Activated CD8-positive, alpha-beta memory T cell treated with anti-CD3 and anti-CD28 coated beads for 36 hours (primary cell): ENCODE data around the gene KRTAP25-1. TPM values are rescaled to one million over a fixed set of nuclear protein-coding genes. Genes with fewer than 3 reads are reported as not detected.

ENCODE experiments used
- CTCF ChIA-PET: fragments of 350-600 bp; sonication (Branson Sonifier 250); formaldehyde crosslinking; loops from one replicate; lab custom pipeline; 2021; ENCODE audit warnings: antibody characterized with exemption; lab: Charles Lee
- POLR2A ChIA-PET: fragments of 350-600 bp; sonication (Branson Sonifier 250); formaldehyde crosslinking; loops from one replicate; lab custom pipeline; 2021; ENCODE audit warnings: antibody characterized with exemption; lab: Charles Lee
- total RNA-seq, 2 experiments: library from RNA; stranded (reverse); gene quantifications; one replicate each; pipeline ENCODE4 v1.2.3, GENCODE V29; 2021

KRTAP25-1 gene, protein sequence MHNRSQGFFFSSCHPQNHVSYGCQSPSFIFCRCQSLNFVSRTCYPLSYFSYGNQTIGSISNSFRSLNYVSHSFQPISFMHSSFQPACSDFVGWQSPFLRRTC
- total RNA-seq: not detected

DNA sequence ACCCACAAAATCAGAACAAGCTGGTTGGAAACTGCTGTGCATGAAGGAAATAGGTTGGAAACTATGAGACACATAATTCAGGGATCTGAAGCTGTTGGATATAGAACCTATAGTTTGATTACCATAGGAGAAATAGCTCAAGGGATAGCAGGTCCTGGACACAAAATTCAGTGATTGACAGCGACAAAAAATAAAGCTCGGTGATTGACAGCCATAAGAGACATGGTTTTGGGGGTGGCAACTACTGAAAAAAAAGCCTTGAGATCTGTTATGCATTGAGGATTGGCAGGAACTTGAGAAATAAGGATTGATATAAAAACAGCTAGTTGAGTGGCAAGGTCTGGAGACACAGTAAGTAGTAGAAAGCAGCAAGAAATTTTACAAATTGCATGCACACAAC is at the start of gene KRTAP25-1:
TSS of gene KRTAP25-1 (minus strand) at position 300 of the 400 bp plus-strand sequence. CDS start at position 276, 24 bp downstream.
- ChIA-PET POLR2A (no interaction called here), CTCF (no interaction called here)

DNA sequence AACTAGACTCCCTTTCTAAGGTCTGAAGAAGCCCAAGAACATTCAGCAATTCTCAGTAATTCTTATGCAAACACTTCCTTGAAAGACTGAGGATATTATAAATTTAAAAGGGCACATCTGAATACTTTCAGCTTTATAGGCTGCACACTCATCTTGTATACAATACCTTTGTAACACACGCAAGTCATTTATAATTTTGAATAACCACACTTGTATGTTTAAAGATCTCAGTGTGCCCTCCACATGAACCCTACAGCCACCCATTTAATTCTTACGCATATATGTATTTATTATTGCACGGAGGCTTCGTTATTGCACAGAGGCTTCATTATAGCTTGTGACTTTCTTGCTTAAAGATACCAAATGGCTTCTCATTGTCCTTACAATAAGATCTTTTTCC is 49.4 kb upstream of the KRTAP25-1 start:
- ChIA-PET POLR2A (no interaction called here), CTCF (no interaction called here)

DNA sequence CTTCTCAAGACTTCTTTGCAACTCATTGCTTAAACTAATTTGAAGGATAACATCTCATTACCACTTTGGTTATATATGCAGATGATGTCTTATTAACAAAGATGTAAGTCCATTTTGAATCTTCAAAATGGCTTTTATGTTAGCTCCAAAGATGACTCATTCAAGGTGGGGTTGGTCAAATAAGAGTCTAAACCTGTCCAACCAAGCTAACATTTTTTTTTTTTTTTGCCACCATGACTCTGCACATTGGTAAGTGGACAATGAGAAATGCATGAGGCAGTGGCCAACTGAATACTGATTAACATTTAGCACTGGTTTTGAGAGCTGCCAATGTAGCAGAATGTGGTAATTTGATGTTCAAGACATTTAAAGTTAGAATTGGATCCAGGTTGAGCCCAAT is 48.5 kb upstream of the KRTAP25-1 start:
- CTCF ChIA-PET: no interaction called here
- POLR2A ChIA-PET: interaction anchor here (0.6 kb wide), 1 partner anchor 105 kb away, joined by 3 read pairs; no protein-coding TSS in a partner anchor

DNA sequence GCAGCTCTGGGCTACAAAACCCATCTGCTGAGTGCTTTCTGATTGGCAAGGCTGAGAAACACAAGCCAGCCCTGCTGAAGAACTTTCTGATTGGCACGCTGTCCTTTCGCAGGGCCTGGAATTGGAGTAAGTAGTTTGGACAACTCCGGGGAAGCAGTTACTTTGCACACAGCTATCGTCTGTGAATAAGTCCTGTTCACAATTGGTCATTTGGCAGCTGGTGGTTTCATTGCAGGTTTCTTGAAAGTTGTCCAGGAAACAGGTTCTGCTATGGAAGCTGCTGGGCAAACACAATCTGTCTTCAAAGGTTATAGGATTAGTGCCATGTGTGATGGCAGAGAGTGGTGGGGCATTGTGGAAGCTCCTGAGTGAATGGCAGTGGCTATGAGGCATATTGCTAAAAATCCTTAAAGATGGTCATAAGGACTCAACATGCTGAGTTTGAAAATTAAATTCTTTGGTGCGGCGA is 48.0 kb upstream of the KRTAP25-1 start, which contains the start of gene KRTAP27-1:
TSS of gene KRTAP27-1 (minus strand) at position 419 of the 469 bp plus-strand sequence. CDS start at position 393, 26 bp downstream.
- ChIA-PET CTCF (no interaction called here), POLR2A (interaction anchor here (0.6 kb wide), 1 partner anchor 106 kb away, joined by 3 read pairs; no protein-coding TSS in a partner anchor)

DNA sequence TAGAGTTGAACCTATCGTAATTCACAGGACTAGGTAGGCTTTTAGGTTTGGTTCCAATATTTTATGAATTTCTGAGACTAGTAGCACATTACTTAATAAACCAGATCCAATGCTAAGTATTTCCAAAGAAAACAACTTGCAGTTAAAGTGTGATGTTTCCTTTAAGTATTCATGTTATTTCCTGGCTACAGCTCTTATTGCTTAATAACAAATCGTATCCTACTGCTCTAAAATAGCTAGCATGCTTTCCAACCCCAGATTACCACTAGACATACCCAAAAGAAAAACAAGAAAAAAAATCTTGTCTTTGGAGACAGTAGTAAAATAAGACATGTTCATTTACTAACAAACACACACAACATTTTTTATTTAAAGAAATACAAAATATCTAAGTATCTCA is 47.3 kb upstream of the KRTAP25-1 start:
- POLR2A ChIA-PET: no interaction called here
- CTCF ChIA-PET: no interaction called here

DNA sequence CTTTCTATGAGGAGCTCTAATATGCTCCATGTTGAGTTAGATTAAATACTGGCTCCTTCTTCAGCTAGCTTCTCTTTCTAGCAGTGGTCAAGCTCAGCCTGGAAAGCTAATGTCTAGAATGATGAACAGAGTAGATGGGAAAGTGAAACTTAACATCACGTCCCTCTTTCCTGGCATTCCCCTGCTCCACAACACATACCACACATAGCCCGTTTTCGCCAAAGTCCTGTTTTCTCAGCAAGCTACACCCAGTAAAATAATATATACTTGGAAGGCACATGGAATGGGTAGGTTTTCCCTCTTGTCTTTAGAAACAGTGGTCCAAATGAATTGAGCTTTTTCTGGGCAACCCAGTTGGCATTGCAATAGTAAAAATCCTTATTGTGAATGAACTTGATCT is 44.4 kb upstream of the KRTAP25-1 start:
- ChIA-PET CTCF (no interaction called here), POLR2A (no interaction called here)

DNA sequence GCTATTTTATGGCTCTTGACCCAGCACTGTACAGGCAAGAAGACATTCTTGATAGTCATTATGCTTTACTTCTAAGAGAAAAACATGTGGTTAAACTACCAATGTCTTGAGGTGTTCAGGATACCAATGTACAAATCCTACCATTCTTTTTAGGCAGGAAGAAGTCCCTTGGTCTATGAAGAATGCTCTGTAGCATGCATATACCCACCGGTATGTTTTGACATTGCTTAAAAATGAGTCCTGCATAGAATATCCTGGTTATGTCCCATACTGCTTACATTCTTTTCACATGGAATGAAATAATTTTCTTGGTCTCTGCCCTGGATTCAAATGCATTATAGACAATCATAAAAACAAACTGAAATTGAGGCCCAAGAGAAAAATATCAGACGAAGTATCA is 43.4 kb upstream of the KRTAP25-1 start:
- ChIA-PET CTCF (no interaction called here), POLR2A (no interaction called here)

DNA sequence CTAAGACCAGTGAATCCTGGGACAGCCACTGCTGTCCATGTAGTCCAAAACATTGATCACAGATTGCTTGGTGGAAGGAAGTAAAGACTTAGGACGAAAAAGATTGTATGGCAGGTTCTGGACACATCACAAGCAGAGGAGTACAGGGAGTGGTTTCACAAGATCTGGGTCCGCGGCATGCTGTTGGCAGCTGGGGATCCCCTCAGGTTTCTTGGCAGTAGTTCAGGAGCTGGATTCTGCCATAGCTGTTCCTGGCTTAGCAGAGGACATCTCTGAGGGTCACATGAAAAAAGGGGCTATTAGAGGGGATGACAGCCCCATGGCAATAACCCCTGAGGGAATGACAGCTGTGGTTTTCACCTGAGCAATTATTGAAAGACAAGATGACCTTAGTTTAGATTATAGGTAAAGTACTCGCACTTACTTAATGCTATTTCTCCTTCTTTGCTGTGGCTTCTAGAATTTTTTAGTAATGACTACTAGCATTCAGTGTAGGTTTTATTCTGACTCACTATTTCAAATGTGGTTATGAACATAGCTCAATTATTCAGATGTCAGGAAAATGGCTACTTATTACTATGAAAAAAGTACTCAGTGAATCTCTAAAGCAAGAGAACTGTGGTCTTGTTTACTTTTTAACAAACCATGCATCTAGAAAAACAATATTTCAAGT is 40.0 kb upstream of the KRTAP25-1 start:
- ChIA-PET POLR2A (no interaction called here), CTCF (no interaction called here)

DNA sequence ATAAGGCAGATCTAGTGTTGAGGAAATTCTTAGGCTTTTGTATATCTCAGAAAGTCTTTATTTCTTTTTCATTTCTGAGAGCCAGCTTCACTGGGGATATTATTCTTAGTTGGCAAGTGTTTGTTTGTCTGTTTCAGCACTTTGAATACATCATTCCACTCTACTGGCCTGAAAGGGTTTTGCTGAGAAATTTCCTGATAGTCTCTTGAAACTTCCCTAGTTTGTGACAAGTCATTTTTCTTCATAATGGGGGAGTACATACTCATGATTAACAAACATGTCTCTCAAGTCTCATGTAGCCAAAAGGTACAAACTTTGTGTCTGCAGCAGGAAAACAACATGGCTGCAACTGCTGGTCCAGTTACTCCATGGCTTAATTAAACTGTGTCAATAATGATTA is 37.1 kb upstream of the KRTAP25-1 start:
- ChIA-PET POLR2A (no interaction called here), CTCF (no interaction called here)

DNA sequence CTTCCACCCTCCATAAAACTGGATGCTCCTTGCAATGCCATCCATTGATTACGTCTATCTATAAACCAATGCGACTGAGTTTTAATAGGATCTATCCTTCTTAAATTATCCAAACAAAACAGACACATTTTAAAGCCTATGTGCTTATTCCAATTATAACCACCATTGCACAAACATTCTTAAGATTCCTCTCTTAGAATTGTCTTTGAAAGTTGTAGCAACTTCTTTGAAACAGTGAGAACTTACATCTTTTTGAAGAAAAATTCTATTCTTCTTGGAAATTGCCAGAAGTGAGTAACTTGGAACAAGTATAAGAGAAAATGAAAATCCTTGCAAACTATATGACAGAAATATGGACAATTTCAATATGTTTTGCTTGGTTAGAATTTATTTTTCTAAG is 30.9 kb upstream of the KRTAP25-1 start, which contains the start of gene KRTAP26-1:
TSS of gene KRTAP26-1 (minus strand) at position 101 of the 400 bp plus-strand sequence. CDS start 280 bp downstream, outside the sequence.
- ChIA-PET CTCF (no interaction called here), POLR2A (no interaction called here)

DNA sequence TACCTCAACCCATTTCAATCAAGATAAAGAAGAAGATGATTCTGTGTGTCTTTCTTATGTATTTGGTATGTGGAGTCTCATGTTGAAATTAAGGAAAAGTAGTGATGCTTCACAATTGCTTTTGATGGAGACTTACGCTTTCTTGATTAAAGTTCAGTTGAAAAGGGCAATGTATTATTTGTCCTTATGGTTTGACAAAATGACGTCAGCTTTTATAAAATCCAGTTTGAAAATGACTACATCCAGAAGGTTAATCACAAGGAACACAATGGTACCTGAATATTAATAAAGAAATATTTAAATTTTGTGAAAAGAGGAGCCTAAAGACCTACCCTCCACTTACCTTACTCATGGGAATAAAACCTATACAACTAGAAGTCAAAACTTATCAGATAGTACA is 26.4 kb upstream of the KRTAP25-1 start:
- POLR2A ChIA-PET: no interaction called here
- CTCF ChIA-PET: no interaction called here

DNA sequence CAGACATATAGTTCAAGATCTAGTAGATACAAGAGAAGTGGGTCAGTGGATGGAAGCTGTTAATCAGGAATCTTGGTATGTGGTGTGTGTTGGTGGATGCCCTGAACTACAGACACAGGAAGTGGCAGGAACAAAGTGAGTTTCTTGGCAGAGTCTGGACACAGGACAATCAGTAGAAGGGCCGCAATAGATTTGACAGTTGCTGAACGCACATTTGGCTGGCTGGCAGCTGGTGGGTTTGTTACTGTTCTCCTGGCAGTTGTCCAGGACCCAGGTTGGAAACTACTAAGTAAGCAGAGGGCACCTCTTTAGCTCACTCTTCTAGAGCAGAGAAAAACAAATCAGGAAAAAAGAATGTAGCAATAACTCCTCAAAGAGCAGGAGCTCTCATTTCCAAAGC is 17.6 kb upstream of the KRTAP25-1 start:
- CTCF ChIA-PET: no interaction called here
- POLR2A ChIA-PET: no interaction called here

DNA sequence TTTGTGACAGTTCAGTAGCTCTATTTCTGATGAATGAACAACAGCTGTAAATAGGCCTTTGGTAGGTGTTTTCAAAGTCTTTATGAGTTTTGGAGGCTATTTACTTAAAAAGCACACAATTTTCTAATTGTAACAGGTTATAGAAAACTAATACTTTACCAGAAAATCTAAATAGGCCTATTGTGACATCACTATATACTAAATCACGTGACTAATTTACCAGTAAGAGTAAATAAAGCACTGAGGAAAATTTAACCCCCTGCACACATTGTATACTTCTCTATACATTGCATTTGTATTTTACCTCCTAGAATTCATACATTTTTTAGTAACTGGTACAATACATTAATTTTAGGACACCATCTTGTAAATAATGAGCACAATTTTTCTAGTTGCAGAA is 15.8 kb upstream of the KRTAP25-1 start:
- ChIA-PET CTCF (no interaction called here), POLR2A (no interaction called here)

DNA sequence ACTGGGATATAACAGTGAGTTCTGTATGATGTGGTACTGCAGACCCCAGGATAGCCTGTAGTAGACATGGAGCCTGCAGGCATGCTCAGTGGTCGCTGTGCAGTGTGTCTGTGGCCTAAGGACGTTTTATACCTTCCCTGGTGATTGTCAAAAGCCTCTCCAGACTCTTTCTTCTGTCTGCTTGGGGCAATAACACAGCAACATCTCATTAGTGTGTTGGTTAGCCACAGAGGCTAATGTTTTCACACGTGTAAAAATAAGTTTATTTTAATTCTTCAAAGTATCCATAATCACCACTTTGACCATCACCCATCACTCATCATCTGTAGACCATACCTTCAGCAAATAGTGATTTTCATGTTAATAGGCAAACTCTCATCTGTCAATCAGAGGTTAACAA is 6.5 kb downstream of the KRTAP25-1 start, which contains the start of gene KRTAP24-1:
TSS of gene KRTAP24-1 (minus strand) at position 101 of the 400 bp plus-strand sequence. CDS start at position 83, 18 bp downstream.
- ChIA-PET POLR2A (no interaction called here), CTCF (no interaction called here)

DNA sequence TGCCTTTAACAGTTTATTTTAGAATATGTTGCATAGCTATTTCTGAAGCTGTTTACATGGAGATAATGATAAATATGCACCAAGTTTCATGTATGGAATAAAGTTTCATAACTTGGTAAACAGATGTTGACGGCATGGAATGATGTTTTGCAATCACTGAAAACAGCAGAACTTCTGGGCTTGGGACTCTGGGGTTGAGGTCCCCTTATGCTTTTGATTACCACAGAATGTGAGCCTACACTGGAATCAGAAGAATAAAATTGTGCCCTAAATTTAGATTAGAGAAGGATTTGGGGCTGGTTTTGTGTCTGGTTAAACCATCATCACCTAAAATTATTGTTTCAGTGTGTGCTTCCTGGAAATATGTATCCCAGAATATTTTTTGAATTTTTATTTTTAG is 17.7 kb downstream of the KRTAP25-1 start:
- ChIA-PET POLR2A (no interaction called here), CTCF (no interaction called here)

DNA sequence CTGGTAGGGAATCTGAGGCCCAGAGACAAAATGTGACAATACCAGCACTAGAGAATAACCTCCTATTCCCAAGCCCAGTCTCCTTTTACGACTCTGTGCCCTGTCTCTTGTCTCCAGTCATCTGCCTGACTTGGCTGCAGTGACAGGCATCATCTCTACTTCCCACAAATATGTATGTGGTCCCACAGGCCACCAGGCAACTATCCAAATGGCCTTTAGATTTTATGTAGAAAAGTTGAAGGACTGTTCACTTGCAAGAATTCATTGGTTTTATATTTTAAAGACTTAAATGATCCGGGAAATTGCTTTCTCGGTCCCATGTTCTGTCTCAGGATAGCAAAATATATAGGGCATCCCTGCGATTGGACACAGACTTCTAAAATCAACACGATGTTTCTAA is 18.2 kb downstream of the KRTAP25-1 start:
- POLR2A ChIA-PET: no interaction called here

DNA sequence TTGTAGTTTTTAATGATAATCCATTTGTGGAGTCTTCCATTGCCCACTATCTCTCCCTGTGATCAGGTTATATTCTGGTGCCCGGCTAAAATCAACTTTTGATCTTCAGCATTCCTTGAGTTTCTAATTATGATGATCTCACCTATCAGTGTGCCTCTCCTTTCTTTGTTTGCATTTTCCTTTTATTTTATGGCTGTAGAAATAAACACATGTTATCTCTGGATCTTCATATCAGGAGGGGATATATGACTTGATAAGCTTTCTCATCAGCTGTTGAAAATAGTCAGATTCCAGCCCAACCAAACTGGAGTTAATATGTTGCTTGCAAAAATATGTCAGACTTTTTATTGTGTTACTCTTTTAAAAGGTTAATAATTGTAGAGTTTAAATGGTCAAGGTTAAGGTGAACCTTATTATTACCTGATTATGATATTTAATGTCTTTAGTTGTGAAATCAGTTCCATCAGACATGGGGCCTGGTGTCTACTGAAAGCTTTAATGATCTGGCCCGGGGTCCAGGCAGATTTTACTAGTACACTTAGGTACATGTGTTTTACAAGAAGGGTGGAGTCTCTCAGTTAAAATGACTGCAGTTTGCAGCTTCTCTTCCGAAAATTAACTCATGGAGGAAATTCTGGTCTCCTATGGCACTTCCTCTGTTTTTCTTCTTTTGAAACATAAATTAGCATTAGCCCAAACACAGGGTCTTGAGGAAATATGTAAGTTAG is 19.3 kb downstream of the KRTAP25-1 start:
- CTCF ChIA-PET: no interaction called here
- POLR2A ChIA-PET: no interaction called here

More for the DNA sequence above, 18.2 kb downstream of the KRTAP25-1 start:
- CTCF ChIA-PET: no interaction called here

DNA sequence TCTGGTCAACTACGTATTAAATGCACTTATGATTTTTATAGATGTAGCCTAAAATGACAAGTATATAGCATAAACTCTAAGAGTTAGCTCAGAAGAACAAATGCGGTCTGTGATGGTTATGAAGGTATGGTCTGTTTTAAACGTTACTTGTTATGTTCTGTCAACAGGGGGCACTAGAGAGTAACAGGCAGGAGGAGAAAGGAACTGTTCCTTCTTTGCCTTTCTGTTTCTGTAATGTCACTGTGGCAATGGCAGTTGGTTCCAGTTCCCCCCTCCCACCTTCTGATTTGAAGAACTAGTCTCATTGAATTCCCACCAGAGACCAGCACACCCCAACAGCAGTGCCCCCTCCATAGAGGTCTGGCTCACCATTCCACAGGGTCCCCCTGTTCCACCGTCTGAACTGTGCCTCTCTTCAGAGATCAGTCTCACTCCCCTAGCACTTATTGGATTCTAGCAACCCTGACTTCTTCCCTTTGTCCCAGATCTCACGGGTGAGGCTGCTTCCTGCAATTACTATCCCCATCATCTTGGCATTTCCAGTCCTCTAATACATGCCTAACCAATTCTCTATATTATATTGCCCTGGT is 20.6 kb downstream of the KRTAP25-1 start:
- POLR2A ChIA-PET: no interaction called here
- CTCF ChIA-PET: no interaction called here

DNA sequence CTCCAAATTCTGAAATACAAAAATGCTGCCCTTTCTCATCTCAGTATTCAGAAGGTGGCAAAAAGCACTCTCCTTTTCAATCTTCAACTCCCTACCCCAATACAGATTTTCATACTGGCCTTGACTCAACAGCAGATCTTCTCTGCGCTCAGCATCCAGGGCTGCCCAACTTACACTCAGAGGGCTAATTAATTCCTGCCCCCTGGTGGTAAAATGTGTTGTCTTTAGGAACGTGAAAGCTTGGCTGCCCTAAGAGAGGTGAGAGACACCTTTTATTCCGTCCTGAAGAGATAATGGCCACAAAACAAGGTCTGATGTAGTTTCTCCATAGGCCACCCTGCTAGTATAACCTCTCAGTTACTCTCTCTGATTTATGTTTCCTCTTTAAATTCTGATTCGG is 31.5 kb downstream of the KRTAP25-1 start:
- ChIA-PET POLR2A (no interaction called here), CTCF (no interaction called here)

DNA sequence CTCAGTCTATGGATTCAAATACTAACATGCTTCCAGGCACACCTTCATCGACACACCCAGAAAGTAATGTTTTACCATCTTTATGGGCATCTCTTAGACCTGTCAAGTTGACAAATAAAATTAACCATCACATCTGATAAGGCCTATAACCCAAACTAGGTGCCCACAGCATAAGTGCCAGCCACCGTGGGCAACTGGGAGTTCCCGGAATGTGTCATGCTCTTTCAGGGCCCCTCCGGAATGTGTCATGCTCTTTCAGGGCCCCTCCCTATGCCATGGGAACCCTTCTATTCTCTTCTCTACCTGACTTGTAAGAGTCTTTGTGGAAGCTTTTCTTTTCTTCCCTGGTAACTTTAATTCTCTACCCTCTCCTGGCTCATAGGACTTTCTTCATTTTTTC is 33.2 kb downstream of the KRTAP25-1 start:
- POLR2A ChIA-PET: no interaction called here
- CTCF ChIA-PET: interaction anchor here (1.1 kb wide), 1 partner anchor 12 kb away, joined by 3 read pairs; no protein-coding TSS in a partner anchor
